ENCODE data around the gene XK.
"Not testable (repeated sequence)": the region's sequence is repeated elsewhere in the genome, so short reads cannot be mapped to it uniquely, and the experiment has no call there.

XK gene

GRCh38 chrX:37752936-37753335 lies 67.3 kb downstream of the XK start:
- no peak for DNase-seq (ENCODE audit: low spot score)

- no peak for DNase-seq (ENCODE audit: low spot score)
These were observed 67.8 kb downstream of the XK start for GRCh38 chrX:37753384-37753783.

GRCh38 chrX:37754516-37754915 lies 68.9 kb downstream of the XK start:
- no peak for DNase-seq (ENCODE audit: low spot score)

- no peak for DNase-seq (ENCODE audit: low spot score)
These were observed 69.4 kb downstream of the XK start for GRCh38 chrX:37755025-37755424.

- DNase-seq (ENCODE audit: low spot score): no peak
These were observed 71.5 kb downstream of the XK start for GRCh38 chrX:37757082-37757481.

- DNase-seq (ENCODE audit: low spot score): no peak
These were observed 73.8 kb downstream of the XK start for GRCh38 chrX:37759351-37759750.

- no peak for DNase-seq (ENCODE audit: low spot score)
These were observed 74.4 kb downstream of the XK start for GRCh38 chrX:37759878-37760418.

- DNase-seq (ENCODE audit: low spot score): no peak
These were observed 77.8 kb downstream of the XK start for GRCh38 chrX:37763400-37763799.

GRCh38 chrX:37765507-37765906 lies 79.9 kb downstream of the XK start:
- DNase-seq (ENCODE audit: low spot score): no peak

- DNase-seq (ENCODE audit: low spot score): no peak
These were observed 81.8 kb downstream of the XK start for GRCh38 chrX:37767430-37767829.

- DNase-seq (ENCODE audit: low spot score): not testable (repeated sequence)
These were observed 83.3 kb downstream of the XK start for GRCh38 chrX:37768866-37769265.

GRCh38 chrX:37776283-37776986 lies 90.8 kb downstream of the XK start:
- no peak for DNase-seq (ENCODE audit: low spot score)

- DNase-seq (ENCODE audit: low spot score): no peak
These were observed 91.4 kb downstream of the XK start for GRCh38 chrX:37776987-37777325.

GRCh38 chrX:37779857-37780256 lies 94.3 kb downstream of the XK start, which contains the start of gene CYBB:
TSS of gene CYBB (plus strand) at chrX:37780059. CDS start at chrX:37780078, 19 bp downstream.
- no peak for DNase-seq (ENCODE audit: low spot score)

- no peak for DNase-seq (ENCODE audit: low spot score)
These were observed 95.5 kb downstream of the XK start for GRCh38 chrX:37781081-37781480.
